Measurements from ENCODE around the gene MACROD2.

MACROD2 gene

DNA sequence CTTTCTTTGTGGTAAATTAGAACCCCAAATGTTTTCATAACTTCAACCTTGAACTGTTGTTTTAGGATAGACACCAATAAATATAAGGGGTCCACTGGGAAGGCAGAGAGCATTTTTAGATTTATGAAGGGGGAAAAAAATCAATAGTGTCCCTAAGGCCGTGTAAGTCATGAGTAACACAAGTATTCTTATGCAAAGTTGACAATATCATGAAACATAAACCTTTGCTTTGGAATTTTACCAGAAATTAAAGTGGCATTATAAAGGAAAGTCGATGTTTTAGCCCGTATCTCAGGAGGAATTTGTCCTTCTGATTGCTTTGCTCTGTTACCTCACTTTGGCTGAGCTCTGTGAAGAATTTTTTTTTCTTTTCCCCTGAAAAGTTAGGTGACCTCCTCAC lies 737.0 kb downstream of the MACROD2 start:
- no peak for DNase-seq (ENCODE audit: low read depth, low spot score)

DNA sequence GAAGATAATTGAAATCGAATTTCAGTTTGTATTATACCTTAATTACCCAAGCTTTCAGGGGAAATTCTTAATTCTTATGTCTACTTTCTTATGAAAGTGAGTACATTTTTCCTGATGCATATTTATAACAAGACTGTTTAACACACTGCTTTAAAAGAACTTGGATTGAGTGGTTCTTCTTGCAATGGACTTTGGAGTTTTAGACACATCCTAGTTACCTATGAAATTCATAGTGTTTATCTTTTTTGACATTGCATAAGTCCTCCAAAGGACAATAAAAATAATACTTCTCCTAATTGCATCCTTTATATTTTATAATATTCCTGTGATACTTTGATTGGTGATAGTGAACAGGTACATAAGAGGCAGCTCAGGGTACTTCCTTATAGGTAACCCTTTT lies 737.7 kb downstream of the MACROD2 start:
- no peak overlapping the region for H3K4me3 ChIP-seq (ENCODE audit: low read length)
- DNase-seq (ENCODE audit: low read depth, low spot score): no peak

More for the DNA sequence above, 737.0 kb downstream of the MACROD2 start:
- no peak overlapping the region for H3K4me3 ChIP-seq (ENCODE audit: low read length)

DNA sequence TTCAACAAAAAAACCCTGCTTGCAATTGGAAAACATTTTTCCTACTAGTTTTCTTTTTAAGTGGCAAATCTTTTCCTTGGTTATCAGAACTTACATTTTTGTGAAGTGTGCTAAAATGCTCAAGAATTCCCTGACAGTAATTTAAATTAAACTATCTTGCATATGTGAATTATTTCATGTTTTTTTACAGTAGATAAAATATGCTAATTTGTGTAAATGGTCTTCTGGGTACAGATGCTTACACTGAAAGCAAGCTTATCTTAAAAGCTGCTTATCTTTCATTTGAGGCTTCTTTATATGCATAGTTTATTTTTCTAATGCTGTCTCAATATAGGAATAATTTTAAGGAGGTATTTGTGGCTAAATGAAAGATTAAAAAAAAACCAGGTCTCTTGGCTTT lies 745.1 kb downstream of the MACROD2 start:
- no peak for DNase-seq (ENCODE audit: low read depth, low spot score)

DNA sequence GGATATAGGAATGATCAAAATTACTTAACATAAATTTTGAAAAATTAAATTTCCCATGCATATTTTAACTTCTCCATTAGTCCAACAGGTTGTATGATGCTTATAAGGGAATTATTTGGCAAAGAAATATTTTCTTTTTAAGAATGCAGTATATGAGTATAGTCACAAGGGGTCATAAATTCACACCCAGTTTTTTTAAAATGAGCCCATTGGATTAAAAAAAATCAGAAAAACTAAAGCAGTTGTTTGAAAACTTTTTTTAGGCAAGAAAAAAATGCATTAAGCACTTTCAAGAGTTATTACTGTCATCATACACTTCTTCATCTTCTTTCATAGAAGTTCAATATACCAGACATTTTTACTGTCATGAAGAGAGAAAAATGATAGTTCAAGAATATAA lies 746.3 kb downstream of the MACROD2 start:
- H3K4me3 ChIP-seq (ENCODE audit: low read length): no peak overlapping the region
- no peak for DNase-seq (ENCODE audit: low read depth, low spot score)

More for the DNA sequence above, 745.1 kb downstream of the MACROD2 start:
- H3K4me3 ChIP-seq (ENCODE audit: low read length): no peak overlapping the region

DNA sequence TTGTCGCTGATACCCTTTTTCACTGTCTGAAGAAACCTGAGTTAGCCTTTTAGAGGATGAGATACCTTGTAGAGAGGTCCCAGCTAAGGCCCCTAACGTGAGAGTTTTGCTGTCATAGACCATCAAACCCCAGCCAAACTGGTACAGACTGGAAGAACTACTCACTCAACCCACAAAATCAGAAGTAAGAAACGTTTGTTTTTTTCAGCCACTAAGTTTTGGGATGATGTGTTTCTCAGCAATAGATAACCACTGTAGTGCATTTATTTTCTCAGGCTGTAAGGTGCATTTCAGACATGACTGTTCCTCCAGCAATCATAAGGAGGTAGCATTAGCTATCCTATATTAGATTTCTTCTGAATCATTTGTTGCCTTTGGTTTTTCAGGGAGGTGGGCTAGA lies 749.4 kb downstream of the MACROD2 start:
- no peak overlapping the region for H3K4me3 ChIP-seq (ENCODE audit: low read length)
- no peak for DNase-seq (ENCODE audit: low read depth, low spot score)

DNA sequence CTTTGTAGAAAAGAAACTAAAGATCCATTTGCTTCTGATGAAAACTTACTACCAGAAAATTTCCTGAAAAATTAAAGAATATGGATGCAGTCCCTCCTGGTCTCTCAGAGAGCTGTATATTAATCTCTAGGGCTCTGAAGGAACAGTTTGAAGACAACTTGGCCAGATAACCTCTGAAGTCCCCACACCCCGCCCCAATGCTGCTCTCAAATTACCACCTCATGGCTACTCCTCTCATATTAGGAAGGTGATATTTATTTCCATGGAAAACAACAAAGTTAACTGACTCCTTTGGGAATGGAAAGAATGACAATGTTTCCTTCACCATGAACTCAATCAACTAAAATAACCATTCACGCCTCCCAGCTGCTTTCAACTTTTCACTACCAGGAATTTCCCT lies 750.5 kb downstream of the MACROD2 start:
- no peak for DNase-seq (ENCODE audit: low read depth, low spot score)
- H3K4me3 ChIP-seq (ENCODE audit: low read length): no peak overlapping the region

DNA sequence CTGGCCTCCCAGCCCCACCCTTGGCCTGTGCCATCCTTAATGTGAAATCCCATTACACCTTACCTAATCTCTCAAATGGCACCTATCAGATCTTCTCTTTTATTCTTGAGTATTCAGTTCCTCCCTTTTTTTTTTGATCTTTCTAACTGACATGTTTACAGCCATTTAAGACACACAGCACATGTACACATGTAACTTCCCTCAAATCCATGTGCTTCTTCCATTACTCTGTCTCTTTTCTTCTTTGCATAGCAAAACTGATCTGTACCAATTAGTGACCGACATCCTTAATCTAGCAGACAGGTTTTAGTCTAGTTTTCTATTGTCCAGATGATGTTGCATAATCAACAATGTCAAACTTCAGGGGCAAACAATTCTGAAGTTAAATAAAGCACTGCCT lies 755.9 kb downstream of the MACROD2 start:
- no peak for DNase-seq (ENCODE audit: low read depth, low spot score)
- no peak overlapping the region for H3K4me3 ChIP-seq (ENCODE audit: low read length)

DNA sequence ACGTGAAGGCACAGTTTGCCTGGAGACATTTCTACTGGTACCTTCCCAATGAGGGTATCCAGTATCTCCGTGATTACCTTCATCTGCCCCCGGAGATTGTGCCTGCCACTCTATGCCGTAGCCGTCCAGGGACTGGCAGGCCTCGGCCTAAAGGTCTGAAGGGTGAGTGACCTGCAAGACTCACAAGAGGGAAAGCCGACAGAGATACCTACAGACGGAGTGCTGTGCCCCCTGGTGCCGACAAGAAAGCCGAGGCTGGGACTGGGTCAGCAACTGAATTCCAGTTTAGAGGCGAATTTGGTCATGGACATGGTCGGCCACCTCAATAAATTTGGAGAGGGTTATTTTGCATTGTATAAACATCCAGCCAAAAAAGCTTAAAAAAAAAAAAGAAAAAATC lies 762.4 kb downstream of the MACROD2 start:
- no peak overlapping the region for H3K4me3 ChIP-seq (ENCODE audit: low read length)
- DNase-seq (ENCODE audit: low read depth, low spot score): no peak

DNA sequence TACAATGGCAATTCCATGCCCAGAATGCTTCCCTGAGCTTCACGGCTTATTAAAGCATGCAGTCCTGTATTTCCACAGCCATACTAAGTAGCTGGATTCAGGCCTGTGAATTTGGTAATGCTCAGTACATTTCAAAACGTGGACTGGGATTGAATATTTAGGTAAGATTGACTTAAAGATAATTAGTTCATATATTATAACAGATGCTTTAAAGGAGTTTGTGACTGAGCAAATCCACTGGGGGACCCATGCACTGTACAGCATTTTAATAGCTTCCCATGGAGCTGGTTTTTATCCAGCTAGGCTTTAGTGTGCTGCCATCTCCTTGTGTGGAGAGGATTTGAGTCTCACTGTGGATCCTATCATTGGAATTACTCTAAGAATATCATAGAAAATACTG lies 763.0 kb downstream of the MACROD2 start:
- no peak for DNase-seq (ENCODE audit: low read depth, low spot score)
- H3K4me3 ChIP-seq (ENCODE audit: low read length): no peak overlapping the region

DNA sequence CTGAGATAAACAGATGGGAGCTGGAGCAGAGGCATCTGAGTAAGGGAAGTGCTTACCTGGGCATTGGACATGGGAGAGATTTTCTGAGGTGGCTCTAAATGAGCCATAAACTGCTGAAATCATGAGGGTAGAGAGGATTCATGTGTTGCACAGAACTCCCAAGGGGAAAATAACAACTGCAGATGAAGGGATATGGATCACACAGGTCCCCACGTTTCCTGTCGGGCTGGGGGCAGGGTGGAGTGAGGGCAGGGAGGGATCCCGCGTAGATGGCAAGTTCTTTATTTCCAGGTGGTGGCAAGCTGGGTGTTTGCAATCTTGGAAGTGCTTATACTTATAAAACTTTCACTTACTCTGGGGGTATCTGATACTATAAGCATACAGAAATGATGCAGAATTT lies 764.7 kb downstream of the MACROD2 start:
- H3K4me3 ChIP-seq (ENCODE audit: low read length): no peak overlapping the region
- DNase-seq (ENCODE audit: low read depth, low spot score): no peak

DNA sequence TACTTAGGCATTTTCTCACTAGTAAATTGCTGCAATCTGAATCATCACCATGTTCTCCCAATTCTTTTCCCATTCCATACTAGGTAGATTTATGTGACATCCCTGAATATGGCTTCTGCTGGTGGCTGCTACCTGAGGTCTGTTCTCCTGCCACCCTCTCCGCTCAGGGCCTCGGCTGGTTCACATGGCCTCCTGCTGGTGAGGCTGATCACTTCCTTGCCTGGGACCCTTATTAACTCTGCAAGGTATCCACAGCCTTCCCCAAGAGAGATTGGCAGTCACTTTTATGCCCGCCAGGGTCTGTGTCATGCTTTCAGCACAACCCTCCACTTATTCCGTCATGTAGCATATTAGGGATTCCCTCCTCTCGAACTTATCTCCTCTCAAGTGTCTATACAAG lies 766.6 kb downstream of the MACROD2 start:
- no peak for DNase-seq (ENCODE audit: low read depth, low spot score)
- H3K4me3 ChIP-seq (ENCODE audit: low read length): no peak overlapping the region

DNA sequence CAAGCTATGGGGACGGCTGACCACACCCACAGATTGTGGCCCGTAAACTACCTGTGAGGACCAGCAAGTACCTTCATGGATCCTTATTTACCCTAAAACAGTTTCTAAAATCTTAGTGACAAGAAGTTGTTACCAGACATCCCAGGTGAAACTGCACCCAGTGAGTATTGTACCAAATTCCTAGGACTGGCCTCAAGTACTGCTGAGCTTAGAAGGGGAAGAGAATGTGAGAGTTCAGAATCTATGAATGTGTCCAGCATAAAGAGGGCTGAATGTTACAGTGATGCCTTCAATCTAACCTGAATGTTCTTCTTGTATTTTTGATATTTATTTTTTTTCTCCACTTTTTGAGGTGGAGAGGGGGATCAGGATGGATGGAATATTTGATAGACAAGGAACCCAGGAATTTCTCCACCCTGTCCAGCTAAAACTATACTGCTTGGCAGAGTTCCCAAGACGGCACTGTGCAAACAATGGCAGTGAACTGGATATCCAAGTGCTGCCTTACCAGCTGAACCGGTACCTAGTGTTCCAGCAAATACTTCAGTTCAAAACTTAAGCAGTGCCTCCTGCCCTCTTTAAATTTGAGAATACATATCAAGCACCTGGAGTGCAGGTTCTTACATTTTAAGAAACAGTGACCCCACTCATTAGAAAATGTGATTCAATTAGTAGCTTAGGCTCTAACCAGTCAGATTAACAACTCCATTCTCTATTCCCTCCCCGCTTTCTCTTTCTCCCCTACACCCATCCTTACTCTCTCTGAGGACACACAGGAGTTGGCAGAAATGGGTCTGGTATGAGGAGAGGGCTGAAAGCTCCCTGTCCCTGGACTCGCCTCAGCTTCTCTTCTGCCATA lies 769.4 kb downstream of the MACROD2 start:
- no peak overlapping the region for H3K4me3 ChIP-seq (ENCODE audit: low read length)
- DNase-seq (ENCODE audit: low read depth, low spot score): no peak

DNA sequence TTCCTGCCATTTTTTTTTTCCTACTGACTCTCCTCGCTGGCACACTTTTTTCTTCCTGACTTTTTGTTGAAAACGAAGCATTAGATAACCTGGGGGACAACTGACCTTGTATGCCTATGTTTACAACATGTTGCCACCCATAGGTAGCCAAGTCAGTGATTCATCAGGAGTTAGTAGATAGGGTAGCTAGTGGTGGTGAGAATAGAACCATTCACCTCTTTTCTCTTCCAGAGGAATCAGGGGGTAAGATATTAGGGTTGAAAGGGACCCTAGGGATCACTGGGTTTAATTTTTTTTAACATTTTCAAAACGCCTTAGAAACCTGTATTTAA lies 770.0 kb downstream of the MACROD2 start:
- H3K4me3 ChIP-seq (ENCODE audit: low read length): no peak overlapping the region
- DNase-seq (ENCODE audit: low read depth, low spot score): no peak

DNA sequence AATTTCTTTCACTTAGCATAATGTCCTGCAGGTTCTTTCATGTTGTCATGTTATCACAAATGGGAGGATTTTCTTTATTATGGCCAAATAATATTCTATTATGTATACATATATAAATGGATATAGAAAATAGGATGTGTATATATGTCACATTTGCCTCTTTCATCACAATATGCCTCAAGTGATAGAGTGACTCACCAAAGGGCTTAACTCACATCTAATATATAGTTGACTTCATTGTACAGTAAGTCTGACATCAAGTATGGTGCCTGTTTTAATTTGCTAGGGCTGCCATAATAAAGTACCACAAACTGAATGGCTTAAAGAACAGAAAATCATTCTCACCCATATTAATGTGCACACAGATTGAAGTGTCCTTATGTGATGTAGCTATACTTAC lies 778.2 kb downstream of the MACROD2 start:
- no peak overlapping the region for H3K4me3 ChIP-seq (ENCODE audit: low read length)
- no peak for DNase-seq (ENCODE audit: low read depth, low spot score)

DNA sequence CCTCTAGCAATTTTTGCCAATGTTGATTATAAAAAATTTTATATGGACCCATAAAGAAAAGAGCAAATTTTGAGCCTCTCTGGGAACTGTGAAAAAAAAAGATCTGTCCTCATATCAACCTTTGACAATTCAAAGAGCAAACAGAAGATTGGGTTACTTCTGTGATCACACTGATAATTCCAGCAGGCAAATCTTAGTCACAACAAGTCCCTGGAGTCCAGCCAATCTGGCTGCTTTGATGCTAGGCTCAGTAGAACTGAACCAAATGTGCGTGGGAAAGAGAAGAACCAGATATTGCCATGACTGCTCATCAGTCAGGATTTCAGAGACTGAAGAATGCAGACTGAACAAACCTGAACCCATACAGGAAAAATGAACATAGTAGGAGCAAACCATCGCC lies 780.5 kb downstream of the MACROD2 start:
- no peak for DNase-seq (ENCODE audit: low read depth, low spot score)
- no peak overlapping the region for H3K4me3 ChIP-seq (ENCODE audit: low read length)

DNA sequence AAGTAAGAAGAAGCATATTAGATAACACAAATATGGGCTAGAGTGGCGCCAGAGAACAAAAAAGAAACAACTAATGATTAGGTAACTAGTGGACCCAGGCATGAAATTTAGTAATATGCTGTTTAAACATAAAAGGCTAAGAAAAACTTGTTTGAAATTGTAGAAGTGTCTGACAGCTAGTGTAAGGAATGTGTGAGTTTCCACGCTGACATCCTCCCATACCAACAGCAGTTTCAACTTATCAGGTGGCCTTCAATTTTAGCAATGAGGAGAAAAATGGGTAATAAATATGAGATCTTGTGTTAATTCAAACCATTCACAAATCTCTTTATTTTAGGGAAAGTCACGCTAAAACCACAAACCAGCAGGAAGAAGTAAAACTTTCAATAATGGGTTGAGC lies 782.3 kb downstream of the MACROD2 start:
- no peak for DNase-seq (ENCODE audit: low read depth, low spot score)
- no peak overlapping the region for H3K4me3 ChIP-seq (ENCODE audit: low read length)

DNA sequence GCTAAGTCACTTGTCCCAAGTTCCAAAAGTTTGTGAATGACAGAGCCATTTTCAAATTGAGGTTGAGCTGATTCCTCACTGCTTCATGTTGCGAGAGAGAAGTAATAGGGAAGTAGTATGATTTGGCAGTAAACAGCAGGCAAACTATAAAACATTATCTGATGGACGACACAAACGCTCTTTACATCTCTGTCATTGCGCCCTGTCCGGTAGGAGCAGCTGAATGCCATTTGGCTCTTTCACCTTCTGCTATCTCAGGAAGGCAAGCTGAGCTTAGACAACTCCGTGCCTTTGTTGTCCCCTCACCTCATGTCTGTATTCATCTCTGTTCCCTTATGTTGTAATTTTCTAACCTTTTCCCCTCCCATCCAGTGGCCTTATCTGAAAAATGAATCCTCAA lies 782.8 kb downstream of the MACROD2 start:
- DNase-seq (ENCODE audit: low read depth, low spot score): no peak
- no peak overlapping the region for H3K4me3 ChIP-seq (ENCODE audit: low read length)

DNA sequence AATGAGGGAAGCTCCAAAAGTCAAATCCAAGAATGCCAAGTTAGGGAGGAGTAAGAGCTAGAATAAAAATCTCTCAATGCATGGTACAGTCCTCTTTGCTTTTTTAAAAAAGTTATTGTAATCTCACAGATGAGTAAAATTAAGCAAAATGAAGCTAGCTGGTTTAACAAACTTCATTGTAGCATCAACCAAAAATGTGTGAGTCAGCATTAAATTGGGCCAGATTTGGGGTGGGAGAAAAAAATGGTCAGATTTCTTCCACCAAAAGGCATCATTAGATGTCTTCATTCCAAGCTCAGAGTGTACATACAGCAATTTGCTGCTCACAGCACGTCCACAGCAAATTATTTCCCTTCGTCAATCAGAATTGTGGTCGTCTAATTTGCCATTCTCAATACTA lies 783.6 kb downstream of the MACROD2 start:
- no peak for DNase-seq (ENCODE audit: low read depth, low spot score)
- no peak overlapping the region for H3K4me3 ChIP-seq (ENCODE audit: low read length)

DNA sequence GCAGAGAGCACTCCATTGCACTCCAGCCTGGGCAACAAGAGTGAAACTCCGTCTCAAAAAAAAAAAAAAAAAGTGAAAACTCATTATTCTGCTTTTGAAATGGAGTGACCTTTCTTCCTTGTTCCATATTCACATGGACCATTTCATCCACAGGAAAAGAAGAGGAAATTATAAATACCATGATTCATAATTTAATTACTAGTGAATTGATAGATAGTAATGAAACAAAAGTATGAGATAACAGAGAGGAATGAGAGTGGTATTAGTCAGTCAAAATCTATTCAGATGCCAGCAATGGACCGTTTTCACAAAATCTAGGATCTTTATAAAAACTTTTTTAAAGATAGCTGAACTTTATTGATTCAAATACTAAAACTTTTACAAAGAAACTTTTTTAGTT lies 785.2 kb downstream of the MACROD2 start:
- no peak for DNase-seq (ENCODE audit: low read depth, low spot score)
- H3K4me3 ChIP-seq (ENCODE audit: low read length): no peak overlapping the region

DNA sequence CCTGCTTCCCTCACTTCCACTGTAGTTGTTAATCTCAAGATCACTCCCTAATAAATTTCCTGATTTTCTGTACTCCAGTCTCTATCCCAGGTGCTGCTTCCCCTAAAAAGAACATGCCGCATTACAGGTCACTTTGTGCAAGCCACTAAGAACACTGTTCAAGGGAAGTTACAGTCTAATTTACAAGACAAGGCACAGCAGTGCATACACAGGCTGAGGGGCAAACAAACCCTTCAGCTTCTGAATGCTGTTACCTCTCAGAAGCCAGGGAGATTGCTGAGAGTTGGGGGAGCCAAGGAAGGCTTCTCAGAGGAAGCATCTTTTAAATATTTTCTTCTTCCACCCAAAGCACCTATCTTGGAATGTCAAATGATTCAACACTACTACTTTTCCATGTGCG lies 787.4 kb downstream of the MACROD2 start:
- no peak for DNase-seq (ENCODE audit: low read depth, low spot score)

DNA sequence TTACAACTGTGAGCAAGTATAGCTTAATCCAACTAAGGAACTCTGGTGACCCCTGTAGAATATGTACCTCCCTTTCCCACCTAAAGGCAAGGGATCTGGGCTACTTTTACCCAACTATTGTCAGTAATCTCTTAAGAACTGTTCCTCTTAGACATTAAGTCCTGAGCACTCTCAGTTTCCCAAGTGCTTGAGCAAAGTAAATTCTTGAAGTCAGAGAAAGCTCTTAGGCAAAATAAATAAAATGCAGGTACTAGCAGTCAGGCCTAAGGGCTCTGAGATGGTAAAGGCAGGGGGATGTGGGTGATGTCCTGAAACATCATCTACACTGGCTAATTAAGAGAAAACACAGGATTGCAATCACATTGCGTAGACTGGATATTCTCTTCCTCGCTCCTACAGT lies 788.5 kb downstream of the MACROD2 start:
- no peak for DNase-seq (ENCODE audit: low read depth, low spot score)
- no peak overlapping the region for H3K4me3 ChIP-seq (ENCODE audit: low read length)

More for the DNA sequence above, 787.4 kb downstream of the MACROD2 start:
- no peak overlapping the region for H3K4me3 ChIP-seq (ENCODE audit: low read length)

Measured in Jurkat, Clone E6-1 (cell line).